Activated CD8-positive, alpha-beta memory T cell treated with anti-CD3 and anti-CD28 coated beads, Interleukin-2, amount 50 U/mL, for 1 hour (primary cell): Measurements from ENCODE around the gene CCDC148.
A peak's percentile ranks its signal among the peaks of the same experiment; 100 is the strongest.

Experiments
- DNase-seq: peaks from one replicate; pipeline ENCODE4 v3.0.0-alpha.2; 2020; ENCODE audit errors: extremely low read depth

Gene CCDC148

DNA sequence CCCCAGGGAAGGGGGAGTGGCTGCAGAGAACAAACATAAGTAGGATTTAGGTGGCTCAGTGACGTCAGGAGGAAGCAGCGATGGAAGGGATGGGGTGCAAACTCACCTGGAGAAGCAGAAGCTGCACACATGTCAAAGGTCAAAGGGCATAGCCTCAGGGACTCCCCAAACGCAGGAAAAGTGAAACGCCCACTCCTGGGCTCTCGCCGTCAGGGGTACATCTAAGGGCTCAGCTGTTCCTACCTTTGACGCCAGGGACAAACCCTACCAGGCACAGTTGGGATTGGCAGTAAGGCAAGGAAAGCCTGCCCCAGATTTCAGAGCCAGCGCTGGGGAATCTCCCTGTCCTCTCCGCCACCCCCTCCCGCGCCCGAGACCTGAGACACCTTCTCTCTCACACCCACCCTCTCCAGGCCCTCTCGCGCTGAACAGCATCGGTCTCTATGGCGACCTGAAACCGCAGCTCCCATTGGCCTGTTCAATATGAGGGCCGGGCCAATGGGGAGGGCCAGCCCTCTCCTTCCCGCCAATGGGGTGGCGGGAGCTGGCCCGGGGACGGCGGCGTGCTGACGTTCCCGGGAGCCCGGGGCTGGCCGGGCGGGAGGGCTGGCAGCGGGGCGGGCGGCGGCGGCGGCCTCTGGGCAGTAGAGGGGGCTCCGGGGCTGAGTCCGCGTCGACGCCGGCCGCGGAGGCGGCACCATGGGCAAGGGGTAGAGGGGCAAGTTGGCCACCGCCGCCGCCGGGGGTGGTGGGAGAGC lies at the start of gene CCDC148, which contains the start of gene PKP4:
Gene CCDC148 (minus strand): TSS at position 445 of the 758 bp plus-strand sequence. CDS start 314 bp downstream, at position 131.
Gene PKP4 (plus strand): TSS at position 644 of the 758 bp plus-strand sequence. CDS start 76,233 bp downstream, outside the sequence.
- DNase-seq: peak; percentile 73

GRCh38 chr2:158505448-158505934 lies 48.9 kb upstream of the CCDC148 start:
- no peak for DNase-seq

DNA sequence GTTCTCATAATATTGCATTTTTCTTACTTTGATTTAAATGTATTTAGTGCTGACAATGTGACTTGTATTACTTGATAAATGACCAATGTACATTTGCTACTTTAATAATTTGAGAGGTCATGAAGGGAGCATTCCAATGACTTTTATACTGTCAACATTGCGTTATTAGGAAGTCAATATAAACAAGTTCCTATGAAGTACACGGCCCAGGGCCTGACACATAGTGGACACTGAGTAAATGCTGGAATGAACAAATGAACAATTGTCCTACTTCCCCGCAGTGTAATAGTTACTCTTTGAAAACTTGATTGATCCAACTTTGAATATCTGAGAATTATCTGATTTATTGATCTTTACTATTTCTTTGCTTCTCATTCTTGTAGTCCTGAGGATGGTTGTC lies 47.5 kb upstream of the CCDC148 start:
- DNase-seq: no peak

DNA sequence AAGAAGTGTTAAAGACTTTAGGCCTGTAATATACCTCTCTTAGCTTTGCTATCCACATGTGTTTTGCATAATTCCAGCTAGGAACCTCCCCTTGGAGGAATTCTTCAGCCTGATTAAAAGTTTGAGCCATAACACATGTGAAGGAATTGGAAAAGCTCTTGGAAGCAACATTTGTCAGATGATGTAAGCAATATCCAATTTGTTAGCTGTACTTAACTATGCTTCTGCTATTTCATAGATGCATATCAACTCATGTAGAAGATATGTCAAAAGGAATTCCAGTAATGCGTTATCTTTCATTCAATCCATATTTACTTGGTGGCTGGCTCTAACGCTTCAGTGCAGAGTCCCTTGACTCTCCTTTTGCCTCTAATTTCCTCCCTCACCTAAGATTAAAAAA lies 46.4 kb upstream of the CCDC148 start:
- no peak for DNase-seq

DNA sequence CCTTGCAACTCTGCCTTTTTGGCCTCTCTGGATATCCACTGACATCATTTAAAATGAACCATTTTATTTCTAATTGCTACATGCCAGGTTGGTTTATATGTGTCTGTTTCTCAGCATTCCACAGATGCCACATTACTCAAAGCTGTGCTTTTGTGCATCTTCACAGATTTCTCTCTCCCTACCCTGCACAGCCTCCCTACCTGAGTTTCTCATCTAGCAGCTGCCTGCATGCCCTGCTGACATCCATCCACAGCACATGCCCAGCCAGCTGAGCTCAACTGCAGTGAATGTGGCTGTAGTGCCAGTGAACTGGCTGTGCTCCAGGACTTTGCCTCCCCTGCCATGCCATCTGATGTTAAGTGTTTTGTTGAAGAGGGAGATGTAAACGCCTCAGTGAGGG lies 44.7 kb upstream of the CCDC148 start:
- DNase-seq: no peak

DNA sequence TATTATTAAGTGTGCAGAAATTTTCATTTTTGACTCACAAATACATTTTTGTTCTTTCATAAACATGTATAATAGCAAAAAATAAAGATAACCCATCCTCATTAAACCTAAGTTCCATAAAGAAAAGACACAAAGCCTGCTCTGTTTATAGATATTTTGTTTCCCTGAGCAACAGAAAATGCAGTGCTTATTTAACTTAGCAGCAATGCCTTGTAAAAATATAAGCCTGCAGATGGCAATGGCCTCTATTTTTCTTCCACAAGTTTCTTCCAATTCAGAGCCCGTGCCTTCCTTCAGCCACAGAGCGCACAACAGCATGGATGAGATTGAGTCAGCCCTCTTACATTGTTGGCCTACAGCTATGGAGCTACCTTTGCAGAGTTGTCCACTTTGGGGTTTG lies 43.8 kb upstream of the CCDC148 start:
- DNase-seq: no peak

- DNase-seq: no peak
These were observed 42.8 kb upstream of the CCDC148 start for GRCh38 chr2:158499383-158499782.

DNA sequence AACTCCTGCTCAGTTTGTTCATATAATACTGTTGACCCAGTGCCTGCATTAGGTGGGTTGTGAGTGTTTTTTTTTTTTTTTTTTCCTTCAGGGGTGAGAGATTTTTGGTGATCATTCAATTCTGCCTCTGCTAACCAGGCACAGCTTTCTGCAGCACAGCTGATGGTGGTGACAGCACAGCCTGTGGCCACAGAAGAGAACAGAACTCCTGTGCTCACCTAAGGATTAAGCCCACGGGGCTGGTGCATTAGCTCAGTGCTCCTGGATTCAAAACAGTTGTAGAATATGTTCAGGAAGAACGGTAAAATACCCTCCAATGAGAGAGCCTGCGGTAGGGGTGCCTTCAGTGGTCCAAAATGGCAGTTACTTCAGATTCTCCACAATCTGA lies 42.2 kb upstream of the CCDC148 start:
- no peak for DNase-seq

GRCh38 chr2:158498043-158498748 lies 41.6 kb upstream of the CCDC148 start:
- DNase-seq: no peak

GRCh38 chr2:158497486-158497885 lies 40.9 kb upstream of the CCDC148 start:
- no peak for DNase-seq

DNA sequence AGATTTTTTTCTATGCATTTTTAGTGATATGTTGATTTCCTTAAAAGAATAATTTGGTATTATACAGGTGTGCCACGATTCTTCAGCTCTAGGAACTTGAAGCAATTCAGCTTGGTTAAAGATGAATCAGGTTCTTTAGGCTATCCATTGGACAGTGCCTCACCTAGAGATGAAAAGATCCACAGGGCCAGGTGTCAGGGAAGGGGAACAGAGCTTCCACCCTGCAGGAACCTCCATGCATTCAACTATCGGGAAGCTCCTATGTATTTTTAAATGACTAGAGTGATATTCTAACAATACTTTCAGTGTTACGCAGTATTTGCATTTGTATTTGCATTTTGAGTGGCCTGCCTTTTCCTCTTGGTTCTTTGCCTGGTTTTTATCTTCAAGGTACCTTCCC lies 40.4 kb upstream of the CCDC148 start:
- DNase-seq: no peak

GRCh38 chr2:158495175-158495574 lies 38.6 kb upstream of the CCDC148 start:
- no peak for DNase-seq

GRCh38 chr2:158493458-158493857 lies 36.9 kb upstream of the CCDC148 start:
- DNase-seq: no peak

GRCh38 chr2:158491072-158491471 lies 34.5 kb upstream of the CCDC148 start:
- DNase-seq: no peak

DNA sequence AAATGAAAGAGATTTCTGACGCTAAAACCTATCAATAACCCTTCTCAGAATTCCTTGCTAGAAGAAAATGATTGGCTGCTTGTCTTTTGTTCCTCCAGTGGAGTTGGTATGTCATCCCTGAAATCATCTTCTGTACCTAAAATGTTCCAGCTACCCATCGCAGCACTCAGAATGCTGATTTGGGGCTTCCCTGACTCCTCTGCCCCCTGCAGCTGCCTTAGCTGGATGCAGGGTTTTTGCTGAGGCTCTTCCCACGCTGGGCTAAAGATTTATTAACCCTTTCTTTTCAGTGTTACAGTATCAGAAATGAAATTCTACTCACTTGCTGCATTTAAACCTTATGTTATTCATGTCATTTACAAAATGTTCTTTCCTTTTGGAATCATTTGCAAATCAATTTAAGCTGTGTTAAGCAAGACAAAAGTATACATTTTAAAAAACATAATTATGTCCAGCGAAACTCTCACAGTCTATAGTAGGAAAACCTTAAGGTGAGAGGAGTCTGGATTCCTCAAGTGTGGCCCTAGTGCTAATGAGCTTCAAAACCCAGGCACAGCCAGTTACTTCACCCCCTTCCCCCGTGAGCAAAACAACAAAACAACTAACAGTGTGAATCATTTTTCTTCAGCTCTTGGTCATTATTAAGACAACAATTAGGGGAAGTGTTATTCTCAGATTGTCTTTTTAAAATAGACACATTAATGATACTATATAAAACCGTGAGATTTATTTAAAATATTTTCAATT lies 33.0 kb upstream of the CCDC148 start:
- DNase-seq: no peak

DNA sequence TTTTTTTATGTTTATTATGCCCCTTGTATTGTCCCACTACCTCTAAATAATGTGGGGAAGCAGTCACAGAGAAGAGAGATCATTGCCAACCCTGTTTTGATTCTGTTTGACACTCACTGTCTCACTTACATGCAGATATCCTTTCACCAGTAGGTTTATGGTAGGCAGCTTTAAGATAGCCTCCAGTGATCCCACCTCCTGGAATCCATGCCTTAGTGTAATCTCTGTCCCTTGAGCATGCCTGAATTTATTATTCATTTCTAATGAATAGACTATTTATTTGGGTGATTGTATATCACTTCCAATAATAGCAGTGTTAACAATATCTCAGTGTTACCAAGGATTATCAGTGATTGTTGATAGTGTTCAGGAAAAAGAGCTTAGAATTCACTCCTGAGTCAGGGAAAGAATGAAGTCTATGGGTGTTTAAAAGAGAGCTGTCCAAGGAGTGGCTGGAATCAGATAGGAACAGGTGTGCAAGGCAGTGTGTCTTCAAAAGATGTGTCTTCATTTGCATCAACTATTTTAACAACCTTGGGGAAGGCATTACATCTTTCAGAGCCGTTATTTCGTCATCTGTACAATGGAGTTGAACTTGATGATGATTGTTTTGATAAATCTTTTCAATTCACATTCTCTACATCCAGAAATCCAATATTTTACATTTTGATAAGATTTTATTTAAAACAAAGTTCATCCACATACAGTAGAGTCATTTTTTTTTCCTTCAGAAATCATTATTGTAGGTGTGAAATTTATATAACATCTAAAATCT lies 32.1 kb upstream of the CCDC148 start:
- DNase-seq: no peak

DNA sequence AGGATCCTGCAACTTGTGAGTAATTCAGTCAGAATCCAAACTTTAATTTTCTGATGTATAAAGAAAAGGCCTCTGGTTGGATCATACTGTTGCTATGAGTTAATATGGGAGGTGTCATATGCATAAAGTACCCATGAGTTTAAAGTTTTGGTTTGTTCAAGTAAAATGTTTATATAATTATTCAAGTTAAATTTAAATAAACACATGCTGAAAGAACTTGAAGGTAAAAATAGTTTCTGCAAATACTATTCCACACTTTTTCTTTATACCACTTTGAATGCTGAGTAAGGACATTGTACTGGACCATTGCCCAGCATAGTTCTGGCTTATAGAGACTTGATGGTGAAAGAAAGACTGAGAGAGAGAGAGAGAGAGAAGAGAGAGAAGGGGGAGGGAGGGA lies 30.9 kb upstream of the CCDC148 start:
- no peak for DNase-seq

GRCh38 chr2:158486970-158487325 lies 30.4 kb upstream of the CCDC148 start:
- DNase-seq: no peak

DNA sequence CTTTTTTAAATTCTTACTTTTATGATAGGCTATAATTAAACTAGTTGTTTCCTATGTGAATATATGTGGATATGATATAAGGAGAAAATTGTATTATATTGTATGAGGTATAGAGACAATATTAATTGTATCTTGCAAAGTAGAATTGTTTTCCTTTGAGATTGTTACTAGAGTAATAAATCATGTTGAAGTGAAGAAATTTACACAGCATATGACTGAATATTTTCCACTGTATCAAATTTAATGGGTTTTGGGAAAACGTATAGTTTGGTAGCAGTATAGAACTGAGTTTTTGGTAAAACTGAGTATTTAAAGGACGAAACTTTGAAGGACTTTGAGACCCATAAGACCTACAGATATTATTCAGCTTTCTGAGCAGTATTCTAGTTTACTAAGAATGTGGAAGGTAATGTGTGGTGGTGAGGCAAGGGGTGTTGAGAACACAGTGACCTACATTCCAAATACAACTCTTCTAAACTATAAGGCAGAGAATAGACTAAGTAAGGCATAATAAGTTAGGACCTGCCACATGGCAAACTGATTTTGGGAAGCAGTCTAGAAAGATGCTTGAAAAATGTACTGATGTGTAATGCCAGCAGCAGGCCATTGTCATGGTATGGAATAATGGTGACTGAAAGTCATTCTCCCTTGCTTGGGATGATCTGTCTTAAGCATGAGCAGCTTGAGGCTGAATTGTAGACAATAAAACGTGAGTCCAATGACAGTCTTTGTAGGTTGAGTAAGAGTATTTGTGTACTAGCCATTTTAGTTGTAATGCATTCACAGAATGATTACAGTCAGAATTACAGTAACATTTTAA lies 29.8 kb upstream of the CCDC148 start:
- no peak for DNase-seq

DNA sequence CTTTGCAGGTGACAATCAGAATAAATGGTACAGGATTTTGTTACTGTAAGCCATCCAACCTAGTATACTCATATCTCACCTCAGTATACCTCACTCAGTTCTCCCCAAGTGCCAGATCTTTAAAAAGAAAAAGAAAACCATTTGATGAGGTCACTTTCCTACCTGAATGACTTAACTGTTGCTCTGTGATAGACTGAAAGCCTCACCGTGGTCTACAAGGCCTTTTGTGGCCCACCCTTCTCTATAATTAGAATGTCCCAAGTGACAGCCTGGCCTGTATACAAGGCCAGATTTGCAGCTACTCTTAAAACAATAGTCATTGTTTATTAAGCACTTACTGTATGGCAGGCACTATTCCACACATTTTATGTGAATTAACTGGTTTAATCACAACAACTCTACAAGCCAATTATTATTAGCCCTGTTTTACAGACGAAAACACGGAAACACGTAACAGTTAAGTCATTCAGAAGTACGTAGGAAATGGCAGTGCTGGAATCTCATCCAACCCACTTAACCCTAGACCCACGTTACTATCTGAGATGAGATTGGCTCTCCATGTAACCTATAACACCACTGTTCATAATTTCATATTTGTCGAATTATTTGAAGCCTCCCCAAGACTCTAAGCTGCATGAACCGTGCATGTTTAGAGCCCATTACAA lies 28.5 kb upstream of the CCDC148 start:
- DNase-seq: no peak
